Upper lobe of right lung (tissue), 1 donor: ENCODE measurements around the gene GREB1L. TPM values are rescaled to one million over a fixed set of nuclear protein-coding genes. Genes with fewer than 3 reads are reported as not detected.

Experiments used
- ATAC-seq: fragments of 200-7000 bp; cut with Tn5 transposase; one replicate; pipeline ENCODE4 v1.9.1; 2020; ENCODE audit warnings: mild to moderate bottlenecking, moderate library complexity
- DNase-seq: peaks from one replicate; pipeline ENCODE4 v3.0.0-alpha.2; 2020
- H3K27ac ChIP-seq: fragments of 200-600 bp; one replicate; pipeline ENCODE4 v1.8.0; 2022
- H3K27me3 ChIP-seq: fragments of 200-600 bp; one replicate; pipeline ENCODE4 v1.8.0; 2022; ENCODE audit warnings: mild to moderate bottlenecking
- H3K36me3 ChIP-seq: fragments of 200-600 bp; one replicate; pipeline ENCODE4 v1.8.0; 2022
- H3K4me1 ChIP-seq: fragments of 200-600 bp; one replicate; pipeline ENCODE4 v1.8.0; 2022
- H3K4me3 ChIP-seq: fragments of 200-600 bp; one replicate; pipeline ENCODE4 v1.8.0; 2022; ENCODE audit warnings: mild to moderate bottlenecking
- H3K9me3 ChIP-seq: fragments of 200-600 bp; one replicate; pipeline ENCODE4 v1.8.0; 2022
- CTCF ChIP-seq: fragments of 200-600 bp; IDR thresholded peaks from one replicate; pipeline ENCODE4 v1.8.0; 2022; ENCODE audit warnings: antibody characterized with exemption
- intact Hi-C: fragments of 100-400 bp; cut with DNase I; formaldehyde crosslinking; loops from one replicate; pipeline ENCODE4 v1.11.0; 2022
- total RNA-seq: library from RNA; stranded (reverse); fragmentation: NEBNext Ultra II Directional; extraction: Animal tissue kit (Norgen Biotek cat#: 25700); gene quantifications from one replicate; pipeline ENCODE4 v1.2.1, GENCODE V29; 2021
- donor health status: DM: no; HTN: yes; CAD: no; lungs with severe emphysema.

GREB1L gene
- total RNA-seq, 1 donor from 2014 or later, result 1.2 TPM

DNA sequence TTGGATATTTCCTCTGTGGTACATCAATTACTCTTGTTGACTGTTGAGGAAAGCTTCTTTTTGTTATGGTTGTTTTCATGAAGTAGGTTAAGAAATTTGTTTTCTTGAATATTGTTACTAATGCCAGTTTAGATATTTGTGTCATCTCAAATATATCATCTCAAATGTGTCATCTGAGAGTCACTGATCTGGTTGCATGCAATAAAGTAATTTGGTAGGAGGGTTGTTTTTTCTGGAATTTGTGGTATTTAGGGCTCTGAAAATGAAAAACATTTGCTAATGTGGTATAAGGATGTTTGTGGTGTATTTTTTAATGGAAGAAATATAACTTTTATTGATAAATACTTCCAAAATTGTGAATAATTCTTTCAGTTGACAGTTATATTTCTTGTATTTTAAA, 117.7 kb downstream of the GREB1L start:
- H3K27me3 ChIP-seq, result no peaks in the 10 kb centered on the region
- no peak overlapping the region for H3K4me3 ChIP-seq
- H3K36me3 ChIP-seq, result no peaks in the 10 kb centered on the region
- H3K4me1 ChIP-seq, result no peaks in the 10 kb centered on the region
- DNase-seq, result no peak
- no peak overlapping the region for H3K27ac ChIP-seq
- intact Hi-C loops, result no loop called here
- no peaks in the 10 kb centered on the region for H3K9me3 ChIP-seq
- ATAC-seq, result no peak
- TF ChIP-seq CTCF, result no peak

DNA sequence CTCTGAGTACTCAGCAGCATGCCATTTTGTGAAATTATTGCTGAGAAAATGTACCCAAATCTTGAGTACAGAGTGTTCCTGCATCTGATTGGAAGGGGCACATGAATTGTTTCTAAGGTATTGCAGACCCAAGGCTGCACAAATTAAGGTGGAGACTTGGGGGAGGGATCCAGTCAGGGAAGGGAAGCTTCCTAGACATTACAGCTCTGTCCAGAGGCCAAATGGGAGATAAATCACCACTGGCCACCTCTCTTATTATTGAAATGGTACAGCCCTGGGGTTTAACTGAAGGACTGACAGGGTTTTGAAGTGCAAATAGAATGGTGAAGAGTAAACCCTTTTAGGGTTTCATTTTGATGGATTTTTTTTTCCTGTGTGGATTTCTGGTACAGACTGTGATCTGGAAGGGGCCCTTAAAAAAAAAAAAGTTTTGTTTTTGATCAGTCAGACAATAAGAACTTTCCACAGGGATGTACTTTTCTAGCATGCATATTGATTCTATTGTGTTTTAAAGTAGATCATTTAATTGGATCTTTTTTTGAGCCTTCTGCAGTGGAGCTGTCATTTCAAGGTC, 119.4 kb downstream of the GREB1L start:
- Histone ChIP-seq H3K9me3 (no peaks in the 10 kb centered on the region), H3K36me3 (no peaks in the 10 kb centered on the region), H3K27me3 (no peaks in the 10 kb centered on the region), H3K27ac (no peak overlapping the region), H3K4me3 (no peak overlapping the region), H3K4me1 (no peaks in the 10 kb centered on the region)
- TF ChIP-seq CTCF, result no peak
- no peak for DNase-seq
- no peak for ATAC-seq
- intact Hi-C loops, result no loop called here

GRCh38 chr18:21362831-21363230, 120.8 kb downstream of the GREB1L start:
- no peak overlapping the region for H3K27ac ChIP-seq
- H3K4me3 ChIP-seq, result no peak overlapping the region
- TF ChIP-seq CTCF, result no peak
- H3K36me3 ChIP-seq, result no peaks in the 10 kb centered on the region
- H3K9me3 ChIP-seq, result no peaks in the 10 kb centered on the region
- no peak for ATAC-seq
- intact Hi-C loops, result no loop called here
- H3K4me1 ChIP-seq, result no peaks in the 10 kb centered on the region
- peaks cover 4% of the 10 kb centered on the region for H3K27me3 ChIP-seq
- DNase-seq, result no peak

DNA sequence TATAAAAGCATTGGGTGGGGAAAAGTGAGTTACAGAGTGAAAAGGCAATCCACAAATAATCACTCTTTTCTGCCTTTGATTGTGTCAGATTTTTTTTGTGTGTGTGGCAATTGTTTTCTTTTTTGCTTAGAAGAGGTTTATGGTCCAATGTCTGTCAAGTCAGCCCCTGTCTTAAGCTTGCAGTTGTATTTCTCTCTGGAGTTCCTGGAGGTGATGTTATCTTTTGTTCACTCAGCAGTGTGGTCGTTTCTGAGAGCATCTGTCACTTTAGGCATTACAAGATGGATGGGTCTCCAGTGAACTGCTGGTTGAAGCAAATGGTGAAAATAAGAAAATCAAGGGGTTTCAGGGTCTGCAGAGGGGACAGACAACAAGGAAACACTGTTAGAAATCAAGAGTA, 121.3 kb downstream of the GREB1L start:
- TF ChIP-seq CTCF, result no peak
- no peak for DNase-seq
- Histone ChIP-seq H3K4me3 (no peak overlapping the region), H3K27me3 (peaks cover 4% of the 10 kb centered on the region), H3K36me3 (no peaks in the 10 kb centered on the region), H3K9me3 (no peaks in the 10 kb centered on the region), H3K4me1 (no peaks in the 10 kb centered on the region), H3K27ac (no peak overlapping the region)
- intact Hi-C loops, result no loop called here
- no peak for ATAC-seq

DNA sequence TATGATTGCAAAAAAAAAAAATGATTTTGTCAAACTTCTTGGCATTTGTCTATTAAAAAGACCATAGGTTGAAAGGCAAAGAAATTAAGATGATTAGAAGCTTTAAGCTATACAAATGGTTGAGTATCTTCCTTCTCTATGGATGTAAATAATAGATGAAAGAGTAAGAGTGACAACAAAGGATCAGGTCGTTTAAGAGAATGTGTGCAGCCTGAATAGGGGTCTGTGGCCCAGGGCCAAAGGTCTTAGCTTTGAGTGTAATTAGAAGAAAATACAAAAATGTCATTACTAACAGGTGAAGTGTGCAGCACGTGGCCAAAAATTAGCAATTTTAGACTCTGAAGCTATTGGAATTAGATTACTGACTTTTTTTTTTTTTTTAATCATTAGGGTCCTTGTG, 122.4 kb downstream of the GREB1L start:
- H3K9me3 ChIP-seq, result no peaks in the 10 kb centered on the region
- ATAC-seq (no peak), DNase-seq (no peak)
- H3K27me3 ChIP-seq, result peaks cover 4% of the 10 kb centered on the region
- TF ChIP-seq CTCF, result no peak
- intact Hi-C loops, result no loop called here
- H3K4me3 ChIP-seq, result no peak overlapping the region
- H3K27ac ChIP-seq, result no peak overlapping the region
- H3K4me1 ChIP-seq, result no peaks in the 10 kb centered on the region
- H3K36me3 ChIP-seq, result no peaks in the 10 kb centered on the region

GRCh38 chr18:21366896-21367295, 124.9 kb downstream of the GREB1L start:
- no peaks in the 10 kb centered on the region for H3K4me1 ChIP-seq
- peaks cover 4% of the 10 kb centered on the region for H3K27me3 ChIP-seq
- no peak overlapping the region for H3K27ac ChIP-seq
- no peaks in the 10 kb centered on the region for H3K36me3 ChIP-seq
- DNase-seq, result no peak
- no peaks in the 10 kb centered on the region for H3K9me3 ChIP-seq
- no peak for ATAC-seq
- H3K4me3 ChIP-seq, result no peak overlapping the region
- intact Hi-C loops, result no loop called here
- TF ChIP-seq CTCF, result no peak
